Adrenal gland (tissue), 5 donors: ENCODE results near the gene GLB1L2.

Source experiments
- CTCF ChIP-seq, 6 experiments: fragments of 450-650 bp in 4 of 6; fragments of 200-600 bp in 2 of 6; sonication (generic) in 1 of 6; IDR thresholded peaks; 1 replicate in 5 of 6; 2 replicates in 1 of 6; pipeline versions ENCODE4 v1.5.1 to v1.8.0; 2016 to 2021; ENCODE audit warnings: antibody characterized with exemption in 6 of 6, mild to moderate bottlenecking in 2 of 6, moderate library complexity in 1 of 6
- POLR2A ChIP-seq, 2 donors: fragments of 450-650 bp; IDR thresholded peaks; one replicate each; pipeline ENCODE4 v1.6.1; 2017; ENCODE audit warnings: antibody characterized with exemption in 2 of 2, mild to moderate bottlenecking in 2 of 2, moderate library complexity in 1 of 2
- donor health status: DM: no; HTN: no; CAD: no.

GRCh38 chr11:134389464-134390180 is 57.8 kb downstream of the GLB1L2 start:
- no peak for TF ChIP-seq CTCF (IDR thresholded peaks at IDR 0.05)
- TF ChIP-seq POLR2A (IDR thresholded peaks at IDR 0.05), result no peak
